ENCODE results near the gene SSTR1.
"Not testable (repeated sequence)": the region's sequence is repeated elsewhere in the genome, so short reads cannot be mapped to it uniquely, and the experiment has no call there.

Gene SSTR1, protein sequence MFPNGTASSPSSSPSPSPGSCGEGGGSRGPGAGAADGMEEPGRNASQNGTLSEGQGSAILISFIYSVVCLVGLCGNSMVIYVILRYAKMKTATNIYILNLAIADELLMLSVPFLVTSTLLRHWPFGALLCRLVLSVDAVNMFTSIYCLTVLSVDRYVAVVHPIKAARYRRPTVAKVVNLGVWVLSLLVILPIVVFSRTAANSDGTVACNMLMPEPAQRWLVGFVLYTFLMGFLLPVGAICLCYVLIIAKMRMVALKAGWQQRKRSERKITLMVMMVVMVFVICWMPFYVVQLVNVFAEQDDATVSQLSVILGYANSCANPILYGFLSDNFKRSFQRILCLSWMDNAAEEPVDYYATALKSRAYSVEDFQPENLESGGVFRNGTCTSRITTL

DNA sequence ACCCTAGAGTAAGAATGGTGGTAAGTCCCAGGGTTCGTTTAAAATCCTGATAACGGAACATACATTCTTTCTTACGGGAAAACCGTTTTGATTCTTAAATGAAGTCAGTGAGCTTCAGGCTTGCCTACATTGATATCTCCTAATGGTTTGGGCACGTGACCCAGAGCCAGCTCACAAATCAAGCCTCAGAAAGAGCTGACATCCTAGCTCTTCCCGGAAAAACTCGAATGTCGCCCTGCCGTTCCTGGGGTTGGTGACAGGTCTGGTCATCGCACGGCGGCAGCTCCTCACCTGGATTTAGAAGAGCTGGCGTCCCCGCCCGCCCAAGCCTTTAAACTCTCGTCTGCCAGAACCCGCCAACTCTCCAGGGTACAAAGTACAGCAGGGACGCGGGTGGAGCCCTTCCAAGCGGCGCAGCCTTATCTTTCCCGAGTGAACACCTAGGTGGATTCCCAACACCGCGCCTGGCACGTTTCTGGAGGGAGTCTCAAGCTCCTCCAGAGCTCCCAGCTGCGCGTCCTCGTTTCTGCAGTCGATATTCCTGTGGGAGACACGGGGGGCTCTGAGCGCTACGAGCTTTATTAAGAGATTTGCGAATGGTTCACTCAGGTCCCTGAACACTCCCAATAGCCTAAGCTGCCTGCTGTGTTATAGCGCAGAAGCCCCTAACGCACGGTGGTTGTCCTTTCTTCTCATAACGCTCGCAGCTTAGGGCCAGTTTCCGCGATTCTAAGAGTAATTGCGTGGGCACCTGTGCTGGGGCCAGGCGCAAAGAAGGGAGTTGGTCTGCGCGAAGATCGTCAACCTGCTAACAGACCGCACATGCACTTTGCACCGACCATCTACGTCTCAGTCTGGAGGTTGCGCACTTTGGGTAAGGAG, at the start of gene SSTR1:
SSTR1 (plus strand) TSS at position 169 of the 882 bp plus-strand sequence. CDS start 1,486 bp downstream, outside the sequence.
- Mint-ChIP-seq H3K27me3 (ENCODE audit: low read depth) (peaks cover 67% of the 10 kb centered on the region), H3K27ac (no peak within 1 kb of the TSS), H3K4me1 (ENCODE audit: low read depth) (peaks cover 5% of the 10 kb centered on the region), H3K36me3 (ENCODE audit: low read depth) (no peaks in the 10 kb centered on the region), H3K9me3 (no peaks in the 10 kb centered on the region), H3K4me3 (no peak within 1 kb of the TSS)

DNA sequence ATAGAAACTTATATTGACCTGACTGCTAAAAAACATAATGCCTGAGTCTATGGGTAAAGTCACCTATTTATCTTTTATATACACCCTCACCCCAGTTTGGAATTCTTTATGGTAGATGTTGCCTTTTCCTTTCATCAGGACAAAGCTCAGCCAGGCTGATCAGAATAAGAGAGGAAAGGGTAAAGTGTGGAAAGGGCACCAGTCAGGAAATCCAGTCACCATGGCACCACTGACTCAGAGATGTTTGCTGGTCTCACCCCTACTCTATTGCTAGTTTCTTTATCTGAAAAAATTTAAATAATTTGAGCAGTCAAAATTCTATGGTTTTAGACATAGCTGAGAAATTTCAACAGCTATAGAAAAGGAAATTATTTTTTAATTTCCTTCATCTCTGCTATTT, 49.2 kb upstream of the SSTR1 start:
- Mint-ChIP-seq H3K4me1 (ENCODE audit: low read depth) (no peaks in the 10 kb centered on the region), H3K27ac (no peak overlapping the region), H3K36me3 (ENCODE audit: low read depth) (no peaks in the 10 kb centered on the region), H3K27me3 (ENCODE audit: low read depth) (no peaks in the 10 kb centered on the region), H3K9me3 (no peaks in the 10 kb centered on the region), H3K4me3 (no peak overlapping the region)

DNA sequence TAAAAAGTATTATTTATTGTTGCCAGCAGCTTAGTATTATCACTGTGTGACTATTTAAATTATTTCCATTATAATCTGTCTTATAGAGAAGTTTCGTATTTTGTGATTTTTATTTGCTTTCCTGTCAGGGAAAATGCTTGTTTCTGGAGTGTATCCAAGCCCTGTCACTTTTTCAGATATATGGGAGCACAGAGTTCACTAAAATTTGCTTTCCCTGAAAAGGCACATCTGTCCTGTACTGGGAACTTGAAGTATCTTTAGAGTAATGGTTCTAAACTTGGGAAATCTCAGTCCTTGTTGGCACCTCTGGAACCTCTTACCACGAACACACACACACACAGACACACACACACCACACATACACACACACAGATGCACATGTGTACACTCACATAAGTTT, 39.3 kb upstream of the SSTR1 start:
- Mint-ChIP-seq H3K4me1 (ENCODE audit: low read depth) (no peaks in the 10 kb centered on the region), H3K4me3 (no peak overlapping the region), H3K9me3 (no peaks in the 10 kb centered on the region), H3K27me3 (ENCODE audit: low read depth) (no peaks in the 10 kb centered on the region), H3K27ac (no peak overlapping the region), H3K36me3 (ENCODE audit: low read depth) (no peaks in the 10 kb centered on the region)

DNA sequence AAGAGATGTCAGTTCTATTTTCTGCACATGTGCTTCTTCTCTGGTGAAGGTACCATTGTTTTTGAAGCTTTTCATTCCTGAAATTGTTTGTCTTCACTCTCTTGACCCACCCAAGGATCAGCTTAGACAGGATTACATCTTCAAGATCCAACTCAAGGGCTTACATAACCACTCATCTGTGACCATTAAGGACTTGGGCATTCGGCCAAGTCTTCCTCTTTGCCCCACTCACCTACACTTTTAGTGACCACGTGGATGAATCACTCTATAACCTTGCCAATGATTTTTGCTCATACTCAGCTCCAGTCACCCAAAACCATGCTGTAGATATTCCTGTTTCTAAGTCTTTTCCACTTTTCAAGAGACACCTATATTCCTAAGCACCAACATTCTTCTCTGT, 36.5 kb upstream of the SSTR1 start:
- Mint-ChIP-seq H3K4me1 (ENCODE audit: low read depth) (no peaks in the 10 kb centered on the region), H3K4me3 (no peak overlapping the region), H3K27me3 (ENCODE audit: low read depth) (no peaks in the 10 kb centered on the region), H3K9me3 (no peaks in the 10 kb centered on the region), H3K27ac (no peak overlapping the region), H3K36me3 (ENCODE audit: low read depth) (no peaks in the 10 kb centered on the region)

DNA sequence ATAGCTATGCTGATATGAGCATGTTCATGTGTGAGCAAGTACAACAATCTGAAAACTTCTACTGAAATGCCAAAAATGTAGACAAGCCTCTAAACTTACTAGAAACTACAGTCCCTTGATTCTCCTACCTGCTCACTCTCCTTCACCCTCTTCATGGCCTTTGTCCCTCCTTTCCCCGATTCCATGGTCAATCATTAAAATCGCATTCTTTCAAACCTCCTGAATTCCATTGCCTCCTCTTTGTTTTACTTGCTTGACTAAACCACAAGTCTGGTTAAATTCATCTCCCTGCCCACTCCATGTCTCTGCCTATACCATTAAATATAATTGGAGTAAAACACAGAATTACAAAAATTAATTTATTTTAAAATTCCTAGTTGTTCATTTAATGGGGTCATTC, 33.0 kb upstream of the SSTR1 start:
- no peak overlapping the region for H3K27ac Mint-ChIP-seq
- peaks cover 7% of the 10 kb centered on the region for H3K9me3 Mint-ChIP-seq
- H3K4me1 Mint-ChIP-seq (ENCODE audit: low read depth), result no peaks in the 10 kb centered on the region
- no peaks in the 10 kb centered on the region for H3K36me3 Mint-ChIP-seq (ENCODE audit: low read depth)
- no peaks in the 10 kb centered on the region for H3K27me3 Mint-ChIP-seq (ENCODE audit: low read depth)
- no peak overlapping the region for H3K4me3 Mint-ChIP-seq

DNA sequence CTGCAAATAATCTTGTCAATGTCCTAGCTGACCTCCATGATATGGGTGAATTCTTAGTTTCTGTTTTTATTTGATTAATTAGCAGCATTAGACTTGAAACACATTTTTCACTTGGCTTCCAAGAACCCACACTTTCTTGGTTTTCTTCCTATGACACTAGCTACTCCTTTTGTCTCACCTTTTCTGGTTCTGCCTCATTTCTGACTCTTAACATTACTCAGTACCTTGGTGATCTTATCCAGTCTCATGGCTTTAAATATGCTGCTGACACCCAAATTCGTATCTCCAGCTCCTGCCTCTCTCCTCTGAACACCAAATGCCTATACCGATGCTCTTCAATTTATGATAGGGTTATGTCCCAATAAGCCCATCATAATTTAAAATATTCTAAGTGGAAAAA, 32.0 kb upstream of the SSTR1 start:
- Mint-ChIP-seq H3K9me3 (peaks cover 7% of the 10 kb centered on the region), H3K27ac (no peak overlapping the region), H3K4me1 (ENCODE audit: low read depth) (no peaks in the 10 kb centered on the region)

DNA sequence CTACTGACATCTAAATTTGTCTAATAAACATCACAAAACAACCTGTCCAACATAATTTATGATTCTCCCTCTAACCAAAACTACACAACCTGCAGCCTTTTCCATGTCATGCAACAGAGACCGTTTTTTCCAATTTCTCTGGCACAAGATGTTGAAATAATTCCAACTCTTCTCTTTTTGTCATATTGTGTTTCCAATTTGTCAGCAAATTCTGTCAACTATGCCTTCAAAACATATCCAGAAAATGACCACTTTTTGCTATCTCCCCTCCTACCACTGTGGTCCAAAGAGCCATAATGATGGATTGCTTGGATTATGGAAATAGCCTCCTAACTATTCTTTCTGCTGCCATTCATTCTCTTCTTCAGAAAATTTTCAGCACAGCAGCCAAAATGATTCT, 31.3 kb upstream of the SSTR1 start:
- Mint-ChIP-seq H3K9me3 (peaks cover 7% of the 10 kb centered on the region), H3K4me3 (no peak overlapping the region), H3K27me3 (ENCODE audit: low read depth) (no peaks in the 10 kb centered on the region), H3K36me3 (ENCODE audit: low read depth) (no peaks in the 10 kb centered on the region), H3K4me1 (ENCODE audit: low read depth) (no peaks in the 10 kb centered on the region), H3K27ac (no peak overlapping the region)

More for the DNA sequence above, 32.0 kb upstream of the SSTR1 start:
- no peak overlapping the region for H3K4me3 Mint-ChIP-seq
- no peaks in the 10 kb centered on the region for H3K27me3 Mint-ChIP-seq (ENCODE audit: low read depth)
- H3K36me3 Mint-ChIP-seq (ENCODE audit: low read depth), result no peaks in the 10 kb centered on the region

DNA sequence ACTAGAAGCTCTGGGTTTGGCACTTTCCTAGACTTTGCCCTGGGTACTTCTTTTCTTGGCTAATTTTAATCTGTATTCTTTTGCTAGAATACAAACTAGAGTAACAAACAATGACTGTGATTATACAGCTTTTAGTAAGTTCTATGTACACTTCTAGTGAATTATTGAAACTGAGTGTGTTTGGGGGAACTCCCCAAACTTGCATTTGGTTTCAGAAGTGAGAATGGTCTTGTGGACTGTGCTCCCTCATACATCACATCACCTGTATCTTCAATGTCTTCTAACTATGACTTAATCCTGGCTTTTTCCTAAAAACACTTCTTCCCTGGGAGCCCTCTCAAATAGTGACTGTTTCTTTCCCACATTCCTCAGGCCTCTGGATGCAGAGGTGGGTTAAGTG, 23.6 kb upstream of the SSTR1 start:
- Mint-ChIP-seq H3K4me1 (ENCODE audit: low read depth) (no peaks in the 10 kb centered on the region), H3K4me3 (no peak overlapping the region), H3K27ac (no peak overlapping the region), H3K27me3 (ENCODE audit: low read depth) (no peaks in the 10 kb centered on the region), H3K9me3 (peaks cover 4% of the 10 kb centered on the region), H3K36me3 (ENCODE audit: low read depth) (no peaks in the 10 kb centered on the region)

DNA sequence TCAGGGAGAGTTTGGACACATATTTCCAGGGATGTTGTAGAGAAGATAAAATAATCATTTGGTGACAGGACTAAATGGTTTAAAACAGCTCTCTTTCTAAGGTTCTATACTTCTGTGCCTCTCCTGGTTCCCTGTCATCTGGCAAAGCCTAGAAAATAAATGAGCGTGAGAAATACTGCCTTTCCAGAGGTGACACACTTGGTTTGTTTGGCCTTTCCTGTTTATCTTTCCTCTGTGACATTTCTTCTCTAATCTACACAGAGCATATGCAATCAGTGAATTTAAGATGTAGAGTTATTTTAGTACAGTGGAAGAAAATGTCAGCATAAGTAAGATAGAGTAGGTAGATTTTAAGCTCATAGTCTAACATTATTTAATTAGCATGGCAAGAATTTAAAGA, 22.0 kb upstream of the SSTR1 start:
- Mint-ChIP-seq H3K27me3 (ENCODE audit: low read depth) (no peaks in the 10 kb centered on the region), H3K4me1 (ENCODE audit: low read depth) (no peaks in the 10 kb centered on the region), H3K9me3 (no peaks in the 10 kb centered on the region), H3K27ac (no peak overlapping the region), H3K4me3 (no peak overlapping the region), H3K36me3 (ENCODE audit: low read depth) (no peaks in the 10 kb centered on the region)

DNA sequence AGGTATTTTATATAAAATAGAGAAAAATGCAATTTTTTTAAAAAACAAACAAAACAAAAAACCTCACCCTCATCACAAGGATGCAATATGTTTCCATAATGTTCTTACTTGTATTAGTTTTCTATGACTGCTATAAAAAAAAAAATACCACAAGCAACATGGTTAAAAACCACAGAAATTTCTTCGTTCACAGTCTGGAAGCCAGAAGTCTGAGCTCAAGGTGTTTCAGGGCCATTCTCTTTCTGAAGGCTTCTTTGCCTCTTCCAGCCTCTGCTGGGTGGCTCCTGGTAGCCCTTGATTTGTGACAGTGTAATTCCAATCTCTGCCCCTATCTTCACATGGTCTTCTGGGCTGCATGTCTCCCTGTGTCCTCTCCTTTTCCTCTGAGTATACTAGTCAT, 21.5 kb upstream of the SSTR1 start:
- no peak overlapping the region for H3K4me3 Mint-ChIP-seq

DNA sequence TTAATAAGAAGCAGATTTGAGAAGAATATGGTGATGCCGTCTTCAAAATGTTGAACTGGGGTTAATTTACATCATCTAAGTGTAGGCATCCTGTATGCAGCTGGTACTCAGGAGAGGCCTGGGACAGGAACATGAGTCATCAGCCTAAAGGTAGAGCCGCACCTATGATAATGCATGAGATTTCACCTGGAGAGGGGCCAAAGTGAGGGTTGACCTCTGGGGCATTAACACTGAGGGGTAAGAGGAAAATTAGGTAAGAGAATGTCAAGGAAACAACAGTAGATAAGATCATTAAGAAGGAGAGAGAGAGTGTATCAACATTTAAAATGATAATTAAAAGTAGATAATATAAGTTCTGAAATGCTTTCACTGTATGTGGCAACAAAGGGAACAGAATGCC, 20.2 kb upstream of the SSTR1 start:
- Mint-ChIP-seq H3K27ac (no peak overlapping the region), H3K9me3 (no peaks in the 10 kb centered on the region), H3K27me3 (ENCODE audit: low read depth) (no peaks in the 10 kb centered on the region), H3K4me1 (ENCODE audit: low read depth) (no peaks in the 10 kb centered on the region), H3K4me3 (no peak overlapping the region), H3K36me3 (ENCODE audit: low read depth) (no peaks in the 10 kb centered on the region)

More for the DNA sequence above, 21.5 kb upstream of the SSTR1 start:
- H3K4me1 Mint-ChIP-seq (ENCODE audit: low read depth), result no peaks in the 10 kb centered on the region
- no peaks in the 10 kb centered on the region for H3K9me3 Mint-ChIP-seq
- H3K27me3 Mint-ChIP-seq (ENCODE audit: low read depth), result no peaks in the 10 kb centered on the region
- no peaks in the 10 kb centered on the region for H3K36me3 Mint-ChIP-seq (ENCODE audit: low read depth)
- no peak overlapping the region for H3K27ac Mint-ChIP-seq

DNA sequence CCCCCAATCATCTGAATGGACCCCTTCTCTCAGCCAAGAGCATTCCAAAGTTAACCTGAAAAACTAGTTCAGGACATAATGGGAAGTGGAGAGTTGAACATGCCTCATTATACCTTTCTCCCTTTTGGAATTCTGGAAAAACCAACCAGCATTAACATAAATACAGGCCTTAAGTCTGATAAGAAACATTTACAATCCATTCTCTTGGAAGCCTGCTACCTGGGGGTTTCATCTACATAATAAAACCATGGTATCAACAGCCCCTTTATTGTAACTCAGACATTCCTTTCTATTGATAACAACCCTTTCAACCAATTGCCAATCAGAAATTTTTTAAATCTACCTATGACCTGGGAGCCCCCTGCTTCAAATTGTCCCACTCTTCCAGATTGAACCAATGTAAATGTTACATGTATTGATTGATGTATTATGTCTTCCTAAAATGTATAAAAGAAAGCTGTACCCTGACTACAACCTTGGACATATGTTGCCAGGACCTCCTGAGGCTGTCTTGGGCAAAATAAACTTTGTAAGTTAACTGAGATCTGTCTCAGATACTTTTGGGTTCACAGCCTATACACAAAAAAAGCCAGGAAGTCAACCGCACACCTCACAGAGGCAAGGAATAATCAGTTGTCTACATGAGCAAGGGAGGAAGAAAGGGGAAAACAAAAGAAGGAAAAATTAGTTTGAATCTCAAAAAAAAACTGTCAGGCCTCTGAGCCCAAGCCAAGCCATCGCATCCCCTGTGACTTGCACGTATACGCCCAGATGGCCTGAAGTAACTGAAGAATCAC, 17.6 kb upstream of the SSTR1 start:
- no peaks in the 10 kb centered on the region for H3K36me3 Mint-ChIP-seq (ENCODE audit: low read depth)
- H3K9me3 Mint-ChIP-seq, result no peaks in the 10 kb centered on the region
- no peak overlapping the region for H3K4me3 Mint-ChIP-seq
- H3K27me3 Mint-ChIP-seq (ENCODE audit: low read depth), result no peaks in the 10 kb centered on the region
- no peak overlapping the region for H3K27ac Mint-ChIP-seq
- no peaks in the 10 kb centered on the region for H3K4me1 Mint-ChIP-seq (ENCODE audit: low read depth)

DNA sequence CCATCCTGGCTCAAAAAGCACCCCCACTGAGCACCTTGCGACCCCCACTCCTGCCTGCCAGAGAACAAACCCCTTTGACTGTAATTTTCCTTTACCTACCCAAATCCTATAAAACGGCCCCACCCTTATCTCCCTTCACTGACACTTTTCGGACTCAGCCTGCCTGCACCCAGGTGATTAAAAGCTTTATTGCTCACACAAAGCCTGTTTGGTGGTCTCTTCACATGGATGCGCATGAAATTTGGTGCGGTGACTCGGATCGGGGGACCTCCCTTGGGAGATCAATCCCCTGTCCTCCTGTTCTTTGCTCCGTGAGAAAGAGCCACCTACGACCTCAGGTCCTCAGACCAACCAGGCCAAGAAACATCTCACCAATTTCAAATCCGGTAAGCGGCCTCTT, 16.9 kb upstream of the SSTR1 start:
- H3K27ac Mint-ChIP-seq; H3K27me3 Mint-ChIP-seq (ENCODE audit: low read depth); H3K4me3 Mint-ChIP-seq: not testable (repeated sequence)

DNA sequence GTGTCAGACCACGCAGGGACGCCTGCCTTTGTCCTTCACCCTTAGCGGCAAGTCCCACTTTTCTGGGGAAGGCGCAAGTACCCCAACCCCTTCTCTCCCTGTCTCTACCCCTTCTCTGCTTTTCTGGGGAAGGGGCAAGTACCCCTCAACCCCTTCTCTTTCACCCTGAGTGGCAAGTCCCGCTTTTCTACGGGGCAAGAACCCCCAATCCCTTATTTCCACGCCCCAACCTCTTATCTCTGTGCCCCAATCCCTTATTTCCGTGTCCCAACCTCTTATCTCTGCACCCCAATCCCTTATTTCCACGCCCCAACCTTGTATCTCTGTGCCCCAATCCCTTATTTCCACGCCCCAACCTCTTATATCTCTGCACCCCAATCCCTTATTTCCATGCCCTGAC, 16.2 kb upstream of the SSTR1 start:
- H3K36me3 Mint-ChIP-seq (ENCODE audit: low read depth); H3K27ac Mint-ChIP-seq; H3K9me3 Mint-ChIP-seq; H3K4me1 Mint-ChIP-seq (ENCODE audit: low read depth); H3K4me3 Mint-ChIP-seq; H3K27me3 Mint-ChIP-seq (ENCODE audit: low read depth): not testable (repeated sequence)

More for the DNA sequence above, 16.9 kb upstream of the SSTR1 start:
- H3K36me3 Mint-ChIP-seq (ENCODE audit: low read depth); H3K9me3 Mint-ChIP-seq; H3K4me1 Mint-ChIP-seq (ENCODE audit: low read depth): not testable (repeated sequence)

All from T-helper 1 cell treated with Interleukin-12 subunit alpha and Interleukin-12 subunit beta and Interleukin-4 antibody, amounts not matched to agents 30 μg/mL and 1 μg/mL, for 36 hours (primary cell).